ENCODE measurements around the gene IPO9.
"Not testable (repeated sequence)": the region's sequence is repeated elsewhere in the genome, so short reads cannot be mapped to it uniquely, and the experiment has no call there.

The IPO9 gene

DNA sequence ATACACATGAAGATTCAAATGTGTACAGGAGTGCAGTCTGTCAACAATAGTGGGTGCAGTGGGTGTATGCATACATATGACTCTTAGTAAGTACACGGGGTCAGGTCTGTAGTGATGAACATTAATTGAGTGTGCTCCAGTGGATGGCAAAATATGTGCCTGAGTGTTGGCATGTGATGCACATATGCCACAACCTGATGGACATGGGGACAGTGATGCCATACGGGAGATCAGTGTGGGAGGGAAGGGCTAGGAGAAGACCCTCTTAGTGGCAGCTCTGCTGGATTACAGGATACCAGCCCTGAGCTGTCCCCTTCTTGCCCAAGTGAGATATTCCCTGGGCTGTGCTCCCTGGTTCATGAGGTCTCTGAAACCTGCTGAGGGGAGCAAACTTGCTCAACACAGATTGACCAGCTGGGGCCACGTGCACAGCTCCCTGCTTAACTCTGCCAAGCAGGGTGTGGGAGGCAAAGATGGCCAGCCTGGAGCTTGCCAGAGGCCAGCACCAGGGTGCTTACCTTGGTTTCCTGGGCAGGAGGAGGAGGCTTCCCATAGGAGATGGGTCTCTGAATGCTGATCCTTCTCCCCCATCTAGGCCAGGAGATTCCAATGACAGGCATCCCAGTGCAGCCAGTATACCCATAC is 62.0 kb downstream of the IPO9 start:
- DNase-seq = no peak

DNA sequence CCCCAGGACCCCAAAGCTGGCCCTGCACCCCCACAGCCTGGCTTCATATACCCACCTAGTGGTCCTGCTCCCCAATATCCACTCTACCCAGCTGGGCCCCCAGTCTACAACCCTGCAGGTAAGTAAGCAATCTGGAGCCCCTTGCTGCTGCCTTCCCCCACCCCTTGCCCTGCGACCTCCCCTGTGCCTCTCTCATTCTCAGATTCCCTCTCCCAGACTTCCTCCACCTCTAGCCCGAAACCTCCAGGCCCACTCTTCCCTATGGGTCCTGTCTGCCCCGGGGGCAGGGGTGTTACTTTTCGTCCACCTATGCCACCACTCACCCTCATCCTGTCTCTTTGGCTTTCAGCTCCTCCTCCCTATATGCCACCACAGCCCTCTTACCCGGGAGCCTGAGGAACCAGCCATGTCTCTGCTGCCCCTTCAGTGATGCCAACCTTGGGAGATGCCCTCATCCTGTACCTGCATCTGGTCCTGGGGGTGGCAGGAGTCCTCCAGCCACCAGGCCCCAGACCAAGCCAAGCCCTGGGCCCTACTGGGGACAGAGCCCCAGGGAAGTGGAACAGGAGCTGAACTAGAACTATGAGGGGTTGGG is 62.6 kb downstream of the IPO9 start:
- no peak for DNase-seq

DNA sequence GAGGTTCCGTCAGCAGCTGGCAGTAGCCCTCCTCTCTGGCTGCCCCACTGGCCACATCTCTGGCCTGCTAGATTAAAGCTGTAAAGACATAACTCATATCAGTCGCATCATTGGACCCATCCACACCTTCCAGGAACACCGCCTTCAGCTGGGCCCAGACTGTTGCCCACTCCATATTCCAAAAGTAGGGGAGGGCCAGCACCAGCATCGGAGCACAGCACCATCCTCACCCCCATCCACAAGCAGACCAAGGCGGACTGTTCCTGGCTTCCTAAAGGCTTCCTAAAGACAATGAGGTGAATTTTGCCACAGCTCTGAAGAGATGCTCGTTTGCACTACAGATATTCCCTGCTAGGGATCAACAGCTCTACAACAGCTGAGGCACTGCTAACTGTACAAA is 63.3 kb downstream of the IPO9 start:
- DNase-seq = no peak

DNA sequence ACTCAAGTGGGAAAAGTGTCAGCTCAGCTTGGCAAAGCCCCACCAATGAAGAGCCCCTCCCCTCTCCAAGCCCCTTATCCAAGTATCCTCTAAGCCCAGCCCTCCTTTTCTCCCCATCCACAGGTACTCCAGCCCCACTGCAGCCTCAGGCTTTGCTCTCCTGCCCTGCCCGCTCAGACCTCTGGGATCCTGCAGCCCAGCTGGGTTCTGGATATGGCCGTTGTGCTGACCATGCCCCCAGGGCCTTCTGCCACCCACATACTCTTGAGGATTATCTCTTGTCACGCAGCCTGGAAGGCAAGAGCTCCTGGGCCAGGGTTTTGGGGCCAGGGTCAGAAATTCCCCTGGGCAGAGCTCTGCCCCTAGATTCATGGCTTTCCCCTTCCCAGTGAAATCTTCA is 64.5 kb downstream of the IPO9 start:
- no peak for DNase-seq

DNA sequence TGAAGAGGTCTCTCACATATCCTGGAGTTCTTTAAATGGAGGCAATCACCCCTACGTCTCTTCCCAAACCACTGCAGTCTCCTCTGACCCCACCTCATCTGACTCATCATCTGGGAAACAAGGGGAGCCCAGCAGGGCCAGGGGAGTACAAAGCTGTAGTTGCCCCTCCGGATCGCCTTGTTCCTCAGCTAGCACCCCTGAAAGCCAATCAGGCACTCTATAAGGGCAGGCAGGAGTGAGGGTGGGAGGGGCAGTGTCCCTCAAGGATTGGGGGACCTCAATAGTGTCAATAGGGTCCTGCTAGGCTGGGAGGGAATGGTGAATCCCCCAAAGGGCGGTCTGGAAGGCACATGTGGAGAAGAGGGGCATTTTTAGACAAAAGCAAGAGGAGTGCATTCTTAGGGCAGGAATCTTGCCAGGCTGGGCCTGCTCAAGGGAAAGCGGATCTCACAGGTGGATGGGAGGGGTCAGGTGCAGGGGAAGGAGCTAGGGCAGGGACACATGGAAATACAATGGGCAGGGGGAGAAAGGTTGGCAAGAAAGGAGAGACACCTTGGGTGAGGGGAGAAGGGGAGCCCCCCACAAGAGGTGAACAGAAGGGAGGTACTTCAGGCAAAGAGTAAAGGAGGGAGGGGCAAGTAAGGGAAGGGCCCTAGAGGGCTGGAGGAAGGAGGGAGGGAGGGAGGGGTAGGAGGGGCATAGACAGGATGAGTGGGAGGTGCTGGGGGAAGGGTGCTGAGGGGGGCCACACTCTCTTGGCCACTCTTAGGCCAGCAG is 65.6 kb downstream of the IPO9 start:
- no peak for DNase-seq

DNA sequence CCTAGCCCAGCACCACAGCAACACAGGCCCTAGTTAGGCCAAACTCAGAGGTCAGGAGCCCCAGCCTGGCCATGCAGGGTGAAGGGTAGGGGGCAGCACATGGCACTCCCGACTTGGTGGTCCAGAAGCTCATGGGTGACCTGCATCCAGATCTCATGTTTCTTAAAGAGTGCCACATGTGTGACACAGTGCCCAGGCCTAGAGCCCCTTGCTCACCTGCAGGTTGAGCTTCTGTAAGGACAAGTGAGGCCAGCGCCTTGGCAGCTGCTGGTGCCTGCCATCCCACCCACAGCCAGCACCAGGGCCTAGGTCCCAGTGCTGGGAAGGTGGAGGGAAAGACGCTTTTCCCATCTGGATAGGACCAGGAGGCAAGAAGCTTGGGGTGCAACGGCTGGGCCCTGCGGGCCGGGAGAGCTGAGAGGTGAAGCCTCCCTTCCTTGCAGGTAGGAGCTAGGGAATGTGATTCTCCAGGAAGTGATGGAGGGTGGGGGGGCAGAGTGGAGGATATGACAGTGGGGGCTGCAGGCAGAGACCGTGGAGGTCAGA is 66.2 kb downstream of the IPO9 start:
- DNase-seq = no peak

DNA sequence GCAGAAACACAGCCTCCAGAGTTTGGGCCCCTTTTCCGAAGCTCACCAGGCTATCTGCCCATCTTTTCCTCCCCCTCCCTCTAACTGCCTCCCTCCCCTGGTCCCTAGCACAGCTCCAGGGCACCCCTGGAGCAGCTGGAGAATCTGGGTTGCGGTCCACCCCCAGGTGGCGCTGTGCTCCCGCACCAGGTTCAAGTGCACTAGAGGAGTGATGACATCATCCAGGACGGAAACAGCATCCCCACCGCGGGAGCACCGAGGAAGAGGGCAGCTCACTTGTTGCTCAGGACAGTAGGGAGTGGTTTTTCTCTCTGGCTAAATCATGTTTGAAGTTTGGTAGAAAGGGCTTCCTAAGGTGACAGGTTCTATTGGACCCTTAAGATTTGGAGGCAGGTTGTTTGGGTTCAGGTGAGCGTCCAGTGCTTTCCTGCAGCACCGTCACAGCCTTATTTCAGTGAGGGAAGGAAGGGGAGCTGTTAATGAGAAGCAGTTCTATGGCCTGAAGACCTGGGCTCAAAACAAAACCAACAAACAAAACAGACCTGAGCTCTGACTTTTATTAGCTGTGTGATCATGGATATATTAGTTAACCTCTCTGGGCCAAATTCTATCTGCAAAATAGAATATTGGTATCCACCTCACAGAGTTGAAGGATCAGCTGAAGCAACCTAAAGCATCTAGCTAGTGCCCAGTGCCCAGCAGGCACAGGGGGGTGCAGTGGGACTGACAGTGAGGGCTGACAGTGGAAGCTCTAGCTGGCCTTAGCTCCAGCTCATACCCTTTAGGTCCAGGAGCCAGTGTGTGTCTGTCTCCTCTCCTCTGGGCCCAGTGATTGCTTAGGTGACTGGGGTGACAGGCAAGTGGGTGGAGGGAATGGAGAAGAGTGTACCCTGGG is 67.2 kb downstream of the IPO9 start:
- DNase-seq = peak; percentile 69

DNA sequence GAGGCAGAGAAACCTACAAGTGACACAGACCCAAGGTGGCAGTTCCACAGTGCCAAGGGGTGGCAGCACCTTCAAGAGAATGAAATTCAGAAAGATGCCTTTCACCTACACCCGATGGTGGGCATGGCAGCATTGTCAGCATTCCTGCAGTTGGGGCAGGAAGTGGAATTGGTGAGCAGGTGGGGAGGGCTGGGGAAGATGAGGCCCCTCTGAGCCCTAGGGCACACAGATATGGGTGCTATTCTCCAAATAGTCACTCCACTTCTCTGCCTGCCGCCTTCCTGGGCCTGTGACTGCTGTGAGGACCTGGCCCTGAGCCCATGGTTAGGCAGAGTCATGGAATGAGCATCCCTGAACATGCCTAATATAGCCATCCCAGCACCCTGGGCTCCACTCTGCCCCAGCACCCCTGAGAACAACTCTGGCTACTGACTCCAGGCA is 68.0 kb downstream of the IPO9 start:
- DNase-seq = no peak

DNA sequence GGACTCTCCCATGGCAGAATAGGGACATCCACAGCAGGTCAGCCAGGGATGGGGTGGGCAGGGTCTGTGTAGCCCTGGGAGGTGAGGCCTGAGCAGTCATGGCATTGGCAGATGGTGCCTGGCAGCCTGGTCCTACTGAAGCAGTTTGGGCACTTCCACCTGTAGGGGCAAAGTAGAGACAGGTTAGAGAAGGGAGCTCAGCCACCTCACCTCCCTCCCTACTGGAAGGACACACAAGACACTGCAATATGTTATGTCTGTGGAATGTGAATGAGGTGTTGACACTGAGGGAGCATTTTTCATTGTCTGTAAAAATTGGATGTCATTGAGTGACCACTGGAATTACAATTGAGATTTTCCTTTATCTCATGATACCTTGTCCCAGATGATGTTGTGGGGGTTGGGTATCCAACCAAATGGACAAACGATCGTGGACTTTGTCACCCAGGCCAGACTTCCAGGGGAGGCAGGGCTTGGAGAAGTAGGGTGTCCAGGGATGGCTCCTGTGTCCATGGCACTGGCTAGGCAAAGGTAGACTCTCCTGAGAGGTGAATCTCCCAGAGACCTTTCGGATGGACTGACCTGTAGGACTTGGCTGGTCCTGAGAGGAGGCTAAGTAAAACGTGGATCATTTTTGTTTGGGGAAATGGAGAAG is 69.4 kb downstream of the IPO9 start:
- no peak for DNase-seq

DNA sequence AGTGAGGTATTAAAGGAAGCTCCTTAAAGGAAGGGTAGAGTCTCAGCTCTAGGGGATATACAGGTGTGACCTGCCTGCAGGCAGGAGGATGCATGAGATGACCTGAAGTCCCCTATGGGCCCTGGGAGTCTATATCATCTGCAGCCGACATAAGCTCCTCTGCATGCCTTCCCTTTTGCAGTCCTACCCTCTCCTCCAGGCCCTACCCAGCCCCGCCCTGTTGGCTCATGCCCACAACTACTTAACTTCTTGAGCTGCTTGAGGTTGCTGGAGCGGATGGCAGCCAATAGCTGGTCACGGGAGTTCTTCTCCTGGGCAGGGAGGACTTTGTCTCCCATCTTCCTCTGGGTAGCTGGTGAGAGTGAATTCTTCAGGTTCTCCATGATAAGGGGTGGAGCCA is 70.0 kb downstream of the IPO9 start:
- DNase-seq = no peak

DNA sequence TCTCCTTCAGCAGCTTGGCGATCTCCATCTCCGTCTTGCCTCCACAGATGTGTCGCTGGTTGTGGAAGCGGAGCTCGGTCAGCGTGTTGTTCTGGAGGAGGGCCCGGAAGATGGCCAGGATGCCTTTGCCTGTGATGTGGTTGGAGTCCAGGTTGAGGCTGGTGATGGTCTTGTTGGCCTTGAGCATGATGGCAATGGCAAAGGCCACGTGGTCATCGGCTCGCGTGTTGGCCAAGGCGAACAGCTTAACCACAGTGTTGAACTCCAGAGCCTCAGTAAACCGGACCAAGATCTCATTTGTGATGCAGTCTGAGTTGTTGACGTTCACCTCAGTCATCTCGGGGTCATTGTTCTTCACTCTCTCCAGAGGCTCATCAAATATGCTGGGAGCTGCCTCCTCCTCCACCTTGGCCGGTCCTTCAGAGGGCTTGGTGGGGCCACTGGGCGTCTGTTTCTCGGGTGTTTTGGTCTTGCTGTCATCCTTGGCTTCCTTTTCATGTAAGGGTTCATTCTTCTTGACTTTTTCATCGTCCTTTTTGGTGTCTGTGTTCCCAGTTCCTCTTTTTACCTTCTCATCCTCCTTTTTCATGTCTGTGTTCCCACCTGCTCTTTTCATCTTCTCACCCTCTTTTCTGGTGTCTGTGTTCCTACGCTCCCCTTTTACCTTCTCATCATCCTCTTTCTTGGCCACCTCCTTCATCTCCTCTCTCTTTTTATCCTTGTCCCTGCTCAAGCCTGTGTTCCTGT is 70.9 kb downstream of the IPO9 start:
- no peak for DNase-seq

DNA sequence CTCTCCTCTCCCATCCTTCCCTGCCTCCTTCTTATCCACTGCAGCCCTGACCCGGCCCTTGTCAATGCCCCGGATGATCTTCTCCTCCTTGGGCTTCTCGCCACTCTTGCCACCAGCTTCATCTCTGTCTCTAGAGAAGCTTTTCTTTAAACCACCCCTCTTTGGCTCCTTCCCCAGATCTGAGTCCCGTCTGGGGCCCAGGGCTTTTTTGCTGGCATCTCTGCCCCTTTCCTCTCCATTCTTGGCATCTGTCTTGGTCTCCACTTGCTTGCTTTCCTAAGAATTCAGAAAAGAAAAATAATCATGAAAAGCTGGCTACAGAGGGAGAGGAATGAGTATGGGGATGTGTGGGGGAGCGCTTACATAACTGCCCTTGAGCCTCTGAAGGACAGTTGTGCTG is 71.5 kb downstream of the IPO9 start:
- no peak for DNase-seq

DNA sequence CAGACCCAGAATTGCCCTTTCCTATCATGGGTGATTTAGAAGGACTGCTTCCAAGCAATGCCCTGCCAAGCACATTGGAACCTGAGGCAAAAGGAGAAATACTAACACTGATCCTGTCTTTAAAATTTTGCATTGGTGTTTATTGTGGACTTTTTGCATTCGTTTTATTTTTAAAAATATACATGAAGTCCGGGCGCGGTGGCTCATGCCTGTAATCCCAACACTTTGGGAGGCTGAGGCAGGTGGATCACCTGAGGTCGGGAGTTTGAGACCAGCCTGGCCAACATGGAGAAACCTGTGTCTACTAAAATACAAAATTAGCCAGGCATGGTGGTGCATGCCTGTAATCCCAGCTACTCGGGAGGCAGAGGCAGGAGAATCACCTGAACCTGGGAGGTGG is 72.1 kb downstream of the IPO9 start:
- not testable (repeated sequence) for DNase-seq

DNA sequence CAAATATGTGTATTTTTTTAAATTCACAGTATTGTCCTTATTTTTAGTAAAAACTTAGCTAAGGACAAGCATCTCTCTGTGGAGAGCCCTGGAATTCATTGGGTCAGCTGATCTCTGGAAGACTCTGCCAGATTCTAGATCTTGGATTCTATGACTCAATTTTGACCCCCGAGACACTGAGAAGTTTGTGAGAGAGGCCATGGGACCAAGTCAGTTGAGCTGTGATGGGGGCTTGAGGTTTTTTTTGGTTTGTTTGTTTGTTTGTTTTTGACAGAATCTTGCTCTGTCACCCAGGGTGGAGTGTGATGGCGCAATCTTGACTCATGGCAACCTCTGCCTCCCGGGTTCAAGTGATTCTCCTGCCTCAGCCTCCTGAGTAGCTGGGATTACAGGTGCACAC is 73.2 kb downstream of the IPO9 start:
- DNase-seq = no peak

DNA sequence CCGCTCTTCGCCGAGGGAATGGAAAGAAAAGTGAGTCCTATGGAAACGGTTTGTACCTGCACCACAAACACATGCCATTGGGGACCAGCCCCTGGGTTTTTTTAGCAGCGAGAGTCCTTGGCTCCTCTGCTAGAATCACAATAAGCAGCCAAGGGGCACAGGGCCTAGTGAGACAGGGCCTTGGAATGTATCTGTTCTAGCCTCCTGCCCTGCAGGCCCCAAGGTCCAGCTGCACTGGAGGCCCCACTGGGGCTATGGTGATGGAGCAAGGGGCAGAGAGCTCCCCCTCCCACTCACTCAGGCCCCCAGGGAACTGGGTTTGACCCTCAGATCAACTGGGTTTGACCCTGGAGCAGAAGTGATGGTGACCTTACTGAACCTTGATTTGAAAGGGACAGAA is 74.2 kb downstream of the IPO9 start:
- DNase-seq = no peak

DNA sequence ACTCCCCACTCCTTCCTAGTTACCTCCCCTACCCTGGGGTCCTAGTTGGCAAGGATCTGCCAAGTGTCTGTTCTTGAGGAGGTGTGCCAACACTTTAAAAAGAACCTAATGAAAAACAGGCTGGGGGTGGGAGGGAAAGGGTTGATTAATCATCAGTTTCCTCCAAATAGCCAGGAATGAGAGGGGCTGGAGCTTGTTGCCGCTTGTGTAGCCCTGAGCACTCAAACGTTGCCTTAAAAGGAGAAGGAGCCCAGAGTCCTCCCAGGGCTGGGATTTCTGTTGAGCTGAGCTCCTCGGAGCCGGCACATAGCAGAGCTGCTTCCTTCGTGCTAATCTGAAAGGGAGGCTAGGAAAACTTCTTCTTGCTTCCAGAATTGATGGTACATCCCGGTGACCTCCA is 75.6 kb downstream of the IPO9 start:
- no peak for DNase-seq

DNA sequence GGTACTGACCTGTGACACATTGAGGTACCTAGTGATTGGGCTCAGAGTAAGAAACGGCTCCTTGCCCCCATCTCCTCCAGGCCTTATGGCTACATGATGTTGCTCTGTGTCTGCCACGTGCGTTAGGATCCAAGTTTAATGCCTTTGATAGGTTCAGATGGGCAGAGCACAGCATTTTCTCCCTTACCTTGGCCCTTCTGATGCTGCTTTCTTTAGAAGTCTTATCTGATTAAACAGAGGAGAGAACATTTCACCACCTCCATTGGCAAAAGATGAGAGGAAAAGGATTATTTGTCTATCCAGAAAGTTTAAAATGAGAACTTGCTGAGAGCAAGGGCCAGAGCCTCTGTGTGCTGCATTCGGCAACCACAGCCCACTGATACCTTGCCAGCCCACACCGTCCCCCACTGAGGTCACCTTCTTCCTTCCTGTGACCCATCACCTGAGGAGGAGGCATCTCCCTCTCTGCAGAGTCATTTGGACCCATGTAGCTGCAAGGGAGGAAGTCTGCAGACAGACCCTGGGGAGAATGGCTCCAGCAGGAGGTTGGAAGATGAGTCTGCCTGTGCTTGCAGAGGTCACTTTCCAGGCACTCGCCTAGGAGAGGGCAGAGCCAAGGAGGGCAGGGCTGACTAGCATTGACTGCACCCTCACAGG is 76.4 kb downstream of the IPO9 start:
- no peak for DNase-seq

DNA sequence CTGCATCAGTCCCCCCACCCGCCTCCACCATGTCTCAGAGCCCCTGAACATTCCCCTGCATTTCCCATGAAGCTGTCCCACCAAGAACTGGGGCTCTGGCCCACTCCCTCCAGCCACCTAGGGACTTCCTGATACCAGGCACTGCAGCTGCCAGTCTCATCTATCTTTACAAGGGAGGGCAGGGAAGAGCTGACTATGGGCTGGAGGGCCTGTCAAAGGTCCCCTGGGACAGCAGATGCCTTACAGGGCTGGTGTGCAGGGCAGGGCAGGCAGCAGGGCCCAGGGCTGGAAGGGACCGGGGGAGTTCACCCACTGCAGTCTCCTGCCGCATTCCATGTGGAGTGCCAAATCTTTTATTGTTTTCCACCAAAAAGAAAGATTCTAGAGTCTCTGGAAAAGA is 77.4 kb downstream of the IPO9 start:
- DNase-seq = no peak

DNA sequence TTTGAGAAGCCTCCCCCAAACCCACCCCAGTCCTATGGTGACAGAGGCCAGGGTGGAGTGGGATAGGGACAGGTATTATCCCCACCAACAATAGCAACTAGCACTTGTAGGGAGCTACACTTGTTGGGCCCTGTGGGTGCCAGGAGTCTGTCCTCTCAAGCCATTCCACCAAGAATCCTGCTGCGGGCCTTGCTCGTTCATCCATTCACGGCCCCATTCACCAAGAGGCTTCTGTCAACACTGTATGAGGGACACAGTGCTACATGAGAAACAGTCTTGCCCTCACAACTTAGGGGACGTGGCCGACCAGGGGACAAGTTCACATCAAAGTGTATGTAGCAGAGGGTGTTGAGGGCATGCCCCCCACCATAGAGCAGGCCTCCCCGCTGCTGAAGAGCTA is 78.7 kb downstream of the IPO9 start:
- DNase-seq = no peak

DNA sequence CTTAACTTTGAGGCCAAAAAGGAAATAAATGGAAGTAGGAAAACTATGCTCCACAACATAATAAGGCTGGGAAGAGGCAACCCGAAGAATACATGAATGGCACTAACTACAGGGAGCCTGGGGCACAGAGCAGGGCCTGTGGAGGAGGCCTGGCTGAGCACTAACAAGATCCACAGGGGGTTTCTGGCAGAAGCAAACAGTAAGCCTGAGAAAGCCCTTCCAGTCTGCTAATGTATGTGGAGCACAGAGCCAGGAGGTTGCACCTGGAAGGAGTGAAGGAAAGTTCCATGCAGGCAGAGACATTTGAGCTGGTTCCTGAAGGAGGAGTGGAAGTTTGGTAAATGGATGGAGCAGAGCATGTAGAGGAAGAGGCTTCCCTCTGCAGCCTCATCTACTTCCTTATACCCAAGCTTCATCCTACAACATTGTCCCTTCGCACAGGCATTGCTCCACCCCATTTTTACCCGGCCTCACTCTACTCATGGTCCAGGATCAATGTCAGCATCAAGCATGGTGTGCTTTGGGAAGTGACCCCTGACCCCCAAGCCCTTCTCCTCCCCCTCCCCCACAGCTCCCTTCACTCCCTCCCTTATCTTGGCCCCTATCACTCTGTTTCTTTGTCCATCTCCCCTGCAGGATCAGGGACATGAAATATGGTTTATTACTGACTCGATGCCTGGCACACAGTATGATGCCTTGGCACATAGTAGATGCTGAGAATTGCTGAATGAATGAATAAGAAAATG is 83.0 kb downstream of the IPO9 start:
- no peak for DNase-seq

Measured in NCI-H446 treated with DMSO at 0.1 percent for 48 hours (cell line).